ENCODE results near the gene SH3D21. TPM values are rescaled to one million over a fixed set of nuclear protein-coding genes. Genes with fewer than 3 reads are reported as not detected.
A peak's percentile ranks its signal among the peaks of the same experiment; 100 is the strongest.

SH3D21 gene
- total and polyA plus RNA-seq, 10 donors = 1.7 to 9.4 (median 4.0) TPM

- 89 to 93% (median 92%) methylated on average over 7 of the region's 7 CpGs for WGBS, 5 donors
These were observed 39.2 kb downstream of the SH3D21 start for GRCh38 chr1:36345353-36345752.

GRCh38 chr1:36346741-36347370 lies 40.7 kb downstream of the SH3D21 start:
- peak; percentile 69 for DNase-seq
- H3K4me1 ChIP-seq = peaks cover 45 to 74% (median 56%) of the 10 kb centered on the region in 6 donors
- no peaks in the 10 kb centered on the region for H3K9me3 ChIP-seq
- 82 to 92% (median 86%) methylated on average over 6 to 8 of the region's 8 CpGs for WGBS, 5 donors
- TF ChIP-seq POLR2AphosphoS5 (IDR thresholded peaks at IDR 0.05) = no peak
- TF ChIP-seq POLR2A (IDR thresholded peaks at IDR 0.05) = no peak
- no peak for TF ChIP-seq CTCF (IDR thresholded peaks at IDR 0.05 in 8 of 11, conservative IDR thresholded peaks at IDR 0.05 in 3 of 11)
- H3K27me3 ChIP-seq (replicated peaks in 1 of 7) = no peaks in the 10 kb centered on the region
- peak overlapping the region in 3 of 8 donors; percentile 16 to 86 (median 25) for H3K27ac ChIP-seq
- intact Hi-C loops (cut with DNase I; ENCODE audit: low total_unique reads) = loop anchor here (10.0 kb wide), 1 partner anchor 68 kb away; no protein-coding TSS in a partner anchor
- peaks cover 0 to 97% (median 54%) of the 10 kb centered on the region in 6 donors for H3K36me3 ChIP-seq
- no peak overlapping the region for H3K4me3 ChIP-seq

More at GRCh38 chr1:36345353-36345752, 39.2 kb downstream of the SH3D21 start:
- H3K4me1 ChIP-seq = peaks cover 32 to 74% (median 52%) of the 10 kb centered on the region in 6 donors
- TF ChIP-seq CTCF (IDR thresholded peaks at IDR 0.05 in 8 of 11, conservative IDR thresholded peaks at IDR 0.05 in 3 of 11) (no peak), POLR2AphosphoS5 (IDR thresholded peaks at IDR 0.05) (no peak), POLR2A (IDR thresholded peaks at IDR 0.05) (no peak)
- H3K36me3 ChIP-seq = peaks cover 3 to 99% (median 67%) of the 10 kb centered on the region in 6 donors
- H3K27ac ChIP-seq = peak overlapping the region in 1 of 8 donors; percentile 67
- H3K4me3 ChIP-seq = no peak overlapping the region
- H3K27me3 ChIP-seq (replicated peaks in 1 of 7) = no peaks in the 10 kb centered on the region
- intact Hi-C loops (cut with DNase I; ENCODE audit: low total_unique reads) = loop anchor here (10.0 kb wide), 1 partner anchor 69 kb away; no protein-coding TSS in a partner anchor
- DNase-seq = peak; percentile 66
- no peaks in the 10 kb centered on the region for H3K9me3 ChIP-seq

GRCh38 chr1:36349241-36349671 lies 43.1 kb downstream of the SH3D21 start:
- H3K9me3 ChIP-seq = no peaks in the 10 kb centered on the region
- peaks cover 0 to 97% (median 53%) of the 10 kb centered on the region in 6 donors for H3K36me3 ChIP-seq
- WGBS, 5 donors = 22 to 52% (median 30%) methylated on average over 7 of the region's 7 CpGs
- peak overlapping the region in 1 of 8 donors; percentile 43 for H3K4me3 ChIP-seq
- intact Hi-C loops (cut with DNase I; ENCODE audit: low total_unique reads) = loop anchor here (10.0 kb wide), 1 partner anchor 66 kb away; no protein-coding TSS in a partner anchor
- no peaks in the 10 kb centered on the region for H3K27me3 ChIP-seq (replicated peaks in 1 of 7)
- no peak for TF ChIP-seq CTCF (IDR thresholded peaks at IDR 0.05 in 8 of 11, conservative IDR thresholded peaks at IDR 0.05 in 3 of 11)
- no peak for TF ChIP-seq POLR2A (IDR thresholded peaks at IDR 0.05)
- no peak for TF ChIP-seq POLR2AphosphoS5 (IDR thresholded peaks at IDR 0.05)
- peaks cover 40 to 74% (median 53%) of the 10 kb centered on the region in 6 donors for H3K4me1 ChIP-seq
- DNase-seq = peak; percentile 85
- peak overlapping the region; percentile 63 to 86 (median 78) for H3K27ac ChIP-seq

GRCh38 chr1:36349839-36350238 lies 43.7 kb downstream of the SH3D21 start:
- H3K4me1 ChIP-seq = peaks cover 40 to 68% (median 50%) of the 10 kb centered on the region in 6 donors
- H3K4me3 ChIP-seq = peak overlapping the region in 1 of 8 donors; percentile 43
- intact Hi-C loops (cut with DNase I; ENCODE audit: low total_unique reads) = loop anchor here (10.0 kb wide), 1 partner anchor 65 kb away; no protein-coding TSS in a partner anchor

More at GRCh38 chr1:36349839-36350238, 43.7 kb downstream of the SH3D21 start:
- H3K27ac ChIP-seq = peak overlapping the region; percentile 63 to 86 (median 78)
- H3K36me3 ChIP-seq = peaks cover 0 to 97% (median 54%) of the 10 kb centered on the region in 6 donors
- no peaks in the 10 kb centered on the region for H3K9me3 ChIP-seq
- WGBS, 5 donors = 62 to 73% (median 69%) methylated on average over 14 to 16 of the region's 16 CpGs
- TF ChIP-seq CTCF (IDR thresholded peaks at IDR 0.05 in 8 of 11, conservative IDR thresholded peaks at IDR 0.05 in 3 of 11) = no peak
- TF ChIP-seq POLR2A (IDR thresholded peaks at IDR 0.05) = no peak
- TF ChIP-seq POLR2AphosphoS5 (IDR thresholded peaks at IDR 0.05) = peak in 2 of 3 donors; percentile 41
- DNase-seq = peak; percentile 77
- H3K27me3 ChIP-seq (replicated peaks in 1 of 7) = no peaks in the 10 kb centered on the region

Measured in spleen (tissue), 11 donors.